ENCODE data around the gene TMPRSS5.

DNA sequence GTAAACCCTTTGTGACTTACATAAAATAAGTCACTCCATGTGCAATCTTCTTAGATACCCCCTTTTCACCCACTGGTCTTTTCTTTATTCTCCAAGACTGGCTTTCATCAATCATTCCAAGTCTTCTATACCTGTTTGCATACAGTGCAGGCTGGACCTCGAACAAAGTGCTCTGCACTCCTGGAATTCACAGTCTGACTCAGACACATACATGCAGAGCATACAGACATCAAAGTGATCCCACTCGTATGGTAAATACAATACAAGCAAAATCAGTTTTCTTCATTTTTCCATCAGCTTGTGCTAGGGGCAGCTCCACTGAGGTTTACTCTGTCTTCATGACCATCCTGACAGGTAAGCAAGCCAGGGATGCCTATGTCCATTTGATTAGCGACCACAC lies 16.8 kb upstream of the TMPRSS5 start:
- TF ChIP-seq EGR1 (IDR thresholded peaks at IDR 0.05) = no peak
- no peak for TF ChIP-seq TCF12 (IDR thresholded peaks at IDR 0.05; ENCODE audit: low read depth)
- no peak for TF ChIP-seq CEBPB (IDR thresholded peaks at IDR 0.05)
- no peak for TF ChIP-seq EP300 (IDR thresholded peaks at IDR 0.05; ENCODE audit: borderline replicate concordance)
- no peak for TF ChIP-seq RAD21 (IDR thresholded peaks at IDR 0.05; ENCODE audit: low read depth)
- no peak for TF ChIP-seq TAF1 (IDR thresholded peaks at IDR 0.05; ENCODE audit: low read depth)
- TF ChIP-seq ZBTB7A (IDR thresholded peaks at IDR 0.05; ENCODE audit: low read depth) = no peak

Measured in Ishikawa (cell line).